GM21515 (cell line): ENCODE results near the gene ATP6V0E1.
"Not testable (repeated sequence)": the region's sequence is repeated elsewhere in the genome, so short reads cannot be mapped to it uniquely, and the experiment has no call there.

Experiments used
- ATAC-seq: cut with Tn5 transposase; IDR thresholded peaks from one replicate; pipeline ENCODE4 v1.9.1; 2021; ENCODE audit not compliant: unreplicated experiment

The ATP6V0E1 gene

DNA sequence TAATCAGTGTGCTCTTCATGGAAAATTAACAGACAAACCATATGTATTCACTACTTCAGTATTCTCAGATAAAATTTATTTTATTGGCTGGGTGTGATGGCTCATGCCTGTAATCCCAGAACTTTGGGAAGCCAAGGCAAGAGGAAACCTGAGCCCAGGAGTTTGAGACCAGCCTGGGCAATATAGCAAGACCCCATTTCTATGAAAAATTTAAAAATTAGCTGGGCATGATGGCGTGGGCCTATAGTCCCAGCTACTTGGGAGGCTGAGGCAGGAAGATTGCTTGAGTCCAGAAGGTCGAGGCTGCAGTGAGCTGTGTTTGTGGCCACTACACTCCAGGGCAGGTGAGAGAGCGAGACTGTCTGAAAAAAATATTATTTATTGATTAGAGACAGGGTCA is 49.2 kb downstream of the ATP6V0E1 start:
- ATAC-seq: no peak

GRCh38 chr5:173033923-173034322 is 50.4 kb downstream of the ATP6V0E1 start:
- ATAC-seq: no peak

GRCh38 chr5:173035904-173036707 is 52.5 kb downstream of the ATP6V0E1 start:
- peak; percentile 45 for ATAC-seq

DNA sequence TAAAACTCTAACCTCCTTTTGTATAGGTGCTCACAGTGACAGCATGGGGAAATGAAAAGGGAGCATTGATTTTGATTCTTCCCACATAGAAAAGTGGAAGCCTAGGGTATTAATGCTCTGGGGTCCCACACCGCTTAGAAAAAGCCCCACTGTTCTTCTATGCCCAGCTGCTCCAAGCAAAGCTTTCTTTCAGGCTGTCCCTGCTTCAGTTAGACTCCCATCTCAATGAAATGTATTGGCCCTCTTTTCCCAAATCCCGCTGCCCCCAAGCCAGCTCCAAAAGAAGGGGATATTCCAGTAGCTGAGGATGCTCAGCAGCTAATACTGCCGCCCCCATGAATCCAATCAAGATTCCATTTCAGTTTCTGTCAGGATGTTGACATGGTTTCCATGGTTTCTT is 55.6 kb downstream of the ATP6V0E1 start:
- no peak for ATAC-seq

DNA sequence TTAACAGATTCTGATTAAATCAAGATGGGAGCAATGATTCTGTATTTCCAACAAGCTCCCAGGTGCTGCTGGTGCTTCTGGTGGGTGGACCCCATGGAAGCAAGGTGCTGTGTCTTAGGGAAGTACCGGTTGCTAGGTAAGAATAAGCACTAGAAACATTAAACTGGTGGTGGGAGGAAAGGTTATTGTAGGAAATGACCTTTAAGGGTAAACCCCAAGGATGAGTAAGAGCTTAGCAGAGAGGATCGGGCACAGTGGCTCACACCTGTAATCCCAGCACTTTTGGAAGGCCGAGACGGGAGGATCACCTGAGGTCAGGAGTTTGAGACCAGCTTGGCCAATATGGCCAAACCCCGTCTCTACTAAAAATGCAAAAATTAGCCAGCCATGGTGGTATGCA is 56.4 kb downstream of the ATP6V0E1 start:
- no peak for ATAC-seq

DNA sequence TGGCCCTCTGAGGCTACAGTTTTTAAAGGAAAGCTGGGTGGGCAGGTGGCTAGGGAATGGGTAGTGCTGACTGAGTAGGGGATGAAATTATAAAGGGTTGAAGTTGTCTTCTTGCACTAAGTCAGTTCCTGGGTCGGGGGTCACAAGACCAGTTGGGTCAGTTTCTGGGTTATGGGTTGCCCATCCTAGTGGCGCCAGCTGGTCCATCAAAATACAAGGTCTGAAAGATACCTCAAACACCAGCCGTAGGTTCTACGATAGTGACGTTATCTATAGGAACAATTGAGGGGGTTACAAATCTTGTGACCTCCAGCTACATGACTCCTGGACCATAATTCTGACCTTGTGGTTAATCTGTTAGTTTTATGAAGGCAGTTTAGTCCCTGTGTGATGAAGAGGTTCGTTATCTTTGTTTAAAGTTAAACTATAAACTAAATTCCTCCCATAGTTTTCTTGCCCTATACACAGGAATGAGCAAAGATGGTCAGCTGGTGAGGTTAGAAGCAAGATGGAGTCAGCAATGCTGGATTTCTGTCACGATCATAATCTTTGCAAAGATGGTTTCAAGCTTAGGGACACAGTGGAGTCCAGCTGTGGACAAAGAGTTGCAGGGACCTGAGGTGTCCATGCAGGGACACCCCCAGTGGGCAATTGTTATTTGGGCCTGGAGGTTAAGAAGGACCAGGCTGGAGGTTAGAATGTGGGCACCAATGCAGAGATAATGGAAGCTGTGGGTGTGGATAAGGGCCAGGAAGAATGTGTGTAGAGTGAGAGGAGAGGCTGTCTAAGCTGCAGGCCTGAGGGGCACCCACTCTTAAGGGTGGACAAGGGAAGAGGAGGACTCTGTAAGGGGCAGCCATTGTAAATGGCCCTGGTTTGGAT is 58.6 kb downstream of the ATP6V0E1 start:
- no peak for ATAC-seq

GRCh38 chr5:173042763-173043107 is 59.2 kb downstream of the ATP6V0E1 start:
- ATAC-seq: no peak

GRCh38 chr5:173045474-173045873 is 61.9 kb downstream of the ATP6V0E1 start:
- ATAC-seq: no peak

DNA sequence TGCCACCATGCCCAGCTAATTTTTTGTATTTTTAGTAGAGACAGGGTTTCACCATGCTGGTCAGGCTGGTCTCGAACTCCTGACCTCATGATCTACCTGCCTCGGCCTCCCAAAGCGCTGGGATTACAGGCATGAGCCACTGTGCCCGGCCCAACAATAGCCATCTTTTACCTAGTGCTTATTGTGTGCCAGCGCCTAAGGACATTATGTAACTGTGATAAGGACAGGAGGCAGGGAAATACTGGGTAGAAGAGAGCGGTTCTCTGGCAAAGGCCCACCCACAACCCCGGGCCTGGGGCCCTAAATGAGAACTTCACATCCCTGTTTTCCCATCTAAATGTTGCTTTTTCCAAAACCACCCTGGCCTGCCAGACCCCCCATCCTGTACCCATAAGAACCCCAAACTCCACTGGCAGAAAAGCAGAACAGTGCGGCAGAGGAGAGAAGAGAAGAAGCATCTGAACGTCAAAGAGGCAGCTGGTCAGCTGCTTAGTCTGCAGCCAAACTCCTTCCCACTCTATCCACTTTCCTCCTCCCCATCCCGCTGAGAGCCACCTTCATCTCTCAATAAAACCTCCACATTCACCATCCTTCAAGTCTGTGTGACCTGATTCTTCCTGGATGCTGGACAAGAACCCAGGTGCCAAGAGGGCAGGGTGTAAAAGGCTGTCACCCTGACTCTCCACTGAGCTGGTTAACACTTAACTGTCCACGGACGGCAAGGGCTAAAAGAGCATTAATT is 63.7 kb downstream of the ATP6V0E1 start:
- not testable (repeated sequence) for ATAC-seq

GRCh38 chr5:173047838-173048105 is 64.2 kb downstream of the ATP6V0E1 start:
- no peak for ATAC-seq

DNA sequence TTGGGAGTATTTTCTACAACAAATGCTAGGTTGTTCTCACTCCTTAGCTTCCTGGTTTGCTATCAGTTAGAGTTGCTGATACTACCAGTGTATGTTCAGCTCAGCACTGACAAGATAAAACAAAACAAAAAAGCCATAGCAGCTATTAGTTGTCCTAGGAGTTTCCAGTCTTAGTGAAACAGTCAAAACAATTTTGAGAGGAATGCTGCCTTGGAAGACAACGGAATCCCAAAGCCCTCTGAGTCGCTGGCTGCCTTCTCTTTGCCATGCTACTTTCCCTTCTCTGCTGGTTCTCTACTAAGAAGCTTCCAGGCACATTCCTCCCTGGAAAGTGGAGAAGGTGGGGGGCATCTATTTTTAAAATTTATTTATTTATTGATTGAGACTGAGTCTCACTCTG is 67.2 kb downstream of the ATP6V0E1 start:
- ATAC-seq: no peak

- no peak for ATAC-seq
These were observed 68.2 kb downstream of the ATP6V0E1 start for GRCh38 chr5:173051746-173052145.

- no peak for ATAC-seq
These were observed 69.5 kb downstream of the ATP6V0E1 start for GRCh38 chr5:173053041-173053440.

- ATAC-seq: no peak
These were observed 71.6 kb downstream of the ATP6V0E1 start for GRCh38 chr5:173055042-173055721.

DNA sequence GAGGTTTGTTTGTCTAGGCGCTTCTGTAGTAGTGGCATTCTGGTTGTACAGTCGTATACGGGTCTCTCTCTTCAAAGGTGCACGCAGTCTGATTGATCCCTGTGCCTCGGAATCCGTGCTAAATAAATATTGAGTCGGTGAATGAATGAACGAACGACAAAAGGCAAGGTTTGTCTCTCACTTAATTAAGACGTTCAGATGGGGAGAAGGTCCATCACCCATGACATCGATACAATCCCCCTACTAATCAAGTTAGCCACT is 72.1 kb downstream of the ATP6V0E1 start:
- ATAC-seq: no peak

DNA sequence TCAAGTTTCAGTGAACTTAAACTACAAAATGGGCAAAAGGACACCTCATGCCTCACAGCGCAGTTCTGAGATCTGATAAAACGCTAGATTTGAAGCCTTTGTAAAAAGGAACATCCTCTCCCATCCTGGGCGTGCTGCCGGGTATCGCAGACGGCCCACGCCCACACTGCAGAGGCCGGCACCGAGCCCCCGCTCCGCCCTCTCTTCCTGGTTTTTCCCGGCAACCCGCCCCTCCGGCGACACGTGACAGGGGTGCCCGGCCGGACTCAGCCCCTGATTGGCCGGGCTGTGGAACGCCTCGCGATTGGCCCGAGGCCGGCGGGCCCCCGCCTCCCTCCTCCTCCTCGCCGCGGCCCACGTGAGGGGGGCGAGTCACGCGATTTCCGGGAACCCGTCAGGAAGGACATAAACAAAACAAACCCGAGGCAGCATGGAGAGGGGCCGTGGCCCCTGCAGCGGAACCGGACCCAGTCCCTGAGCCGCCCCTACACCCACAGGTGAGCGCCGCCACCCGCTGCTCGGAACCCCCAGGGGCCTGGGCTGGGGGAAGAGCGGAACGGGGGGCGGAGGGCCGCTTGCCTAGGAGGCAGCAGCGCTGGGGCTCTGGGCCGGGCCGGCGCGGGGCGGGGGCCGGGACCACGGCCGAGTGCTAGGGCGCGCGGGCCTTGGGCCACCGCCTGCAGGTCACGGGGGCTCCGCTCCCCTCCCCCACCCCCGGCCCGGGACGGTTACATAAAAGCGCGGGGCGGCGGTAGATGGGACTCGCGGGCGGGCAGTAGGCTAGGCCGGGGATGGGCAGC is 72.6 kb downstream of the ATP6V0E1 start, which contains the start of gene CREBRF:
Gene CREBRF (plus strand): TSS at position 370 of the 800 bp plus-strand sequence. CDS start 24,424 bp downstream, outside the sequence.
- ATAC-seq: peak; percentile 79

GRCh38 chr5:173056783-173057061 is 73.2 kb downstream of the ATP6V0E1 start:
- ATAC-seq: peak; percentile 21

GRCh38 chr5:173057062-173057924 is 73.7 kb downstream of the ATP6V0E1 start:
- ATAC-seq: peak; percentile 74

- ATAC-seq: no peak
These were observed 78.6 kb downstream of the ATP6V0E1 start for GRCh38 chr5:173062141-173062540.

DNA sequence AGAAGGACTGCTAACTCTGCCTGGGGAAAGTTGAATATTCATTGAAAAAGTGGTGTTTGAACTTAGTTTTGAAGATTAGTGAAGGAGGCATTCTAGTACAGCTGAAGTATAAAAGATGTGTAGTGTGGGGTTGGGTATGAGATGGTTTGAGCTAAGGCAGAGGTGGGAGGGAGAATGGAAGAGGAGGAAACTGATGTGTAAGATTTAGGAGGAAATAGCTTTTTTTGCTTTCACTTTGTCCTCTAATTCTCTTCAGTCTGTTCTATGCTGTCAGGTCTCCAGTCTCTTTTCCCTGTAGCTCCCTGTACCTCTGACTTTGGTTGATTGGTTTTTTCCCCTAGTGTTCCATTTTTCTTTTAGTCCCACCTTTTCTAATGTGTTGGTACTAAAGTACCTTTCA is 81.6 kb downstream of the ATP6V0E1 start:
- peak; percentile 63 for ATAC-seq
